MM.1S (cell line): ENCODE results near the gene DHRS3.

Source experiments
- DNase-seq: peaks from one replicate; pipeline ENCODE4 v3.0.0-alpha.2; 2015
- H2AFZ ChIP-seq: fragments of 300-600 bp; sonication (generic); 2 replicates; pipeline ENCODE4 v1.6.0; 2016; ENCODE audit warnings: antibody characterized with exemption, low read length
- H3F3A ChIP-seq: fragments of 300-600 bp; sonication (generic); 2 replicates; pipeline ENCODE4 v1.6.1; 2016; ENCODE audit warnings: mild to moderate bottlenecking, antibody characterized with exemption, low read length, moderate library complexity, mixed read lengths; ENCODE audit not compliant: insufficient read depth
- H3K27ac ChIP-seq: fragments of 300-600 bp; sonication (generic); 2 replicates; pipeline ENCODE4 v1.5.1; 2016; ENCODE audit warnings: mild to moderate bottlenecking, low read length
- H3K27me3 ChIP-seq: fragments of 300-600 bp; sonication (generic); replicated peaks from 2 replicates; pipeline ENCODE4 v1.6.0; 2016; ENCODE audit warnings: low read length; ENCODE audit not compliant: insufficient read depth
- H3K36me3 ChIP-seq: fragments of 300-600 bp; sonication (generic); replicated peaks from 2 replicates; pipeline ENCODE4 v1.6.1; 2016; ENCODE audit warnings: mild to moderate bottlenecking, low read length, mixed read lengths; ENCODE audit not compliant: insufficient read depth
- H3K4me1 ChIP-seq: fragments of 300-600 bp; sonication (generic); 2 replicates; pipeline ENCODE4 v1.6.1; 2016; ENCODE audit warnings: low read length, mixed read lengths
- H3K4me2 ChIP-seq: fragments of 300-600 bp; sonication (generic); 2 replicates; pipeline ENCODE4 v1.6.0; 2016; ENCODE audit warnings: low read depth, low read length
- H3K4me3 ChIP-seq: fragments of 300-600 bp; sonication (generic); 2 replicates; pipeline ENCODE4 v1.5.1; 2016; ENCODE audit warnings: low read length, mixed read lengths
- H3K79me2 ChIP-seq: fragments of 300-600 bp; sonication (generic); 2 replicates; pipeline ENCODE4 v1.6.1; 2016; ENCODE audit warnings: mixed run types, low read length, mixed read lengths
- H3K9ac ChIP-seq: fragments of 300-600 bp; sonication (generic); 2 replicates; pipeline ENCODE4 v1.6.1; 2016; ENCODE audit warnings: low read length, mixed read lengths
- H3K9me2 ChIP-seq: fragments of 300-600 bp; sonication (generic); replicated peaks from 2 replicates; pipeline ENCODE4 v1.6.1; 2016; ENCODE audit warnings: mild to moderate bottlenecking, low read length, mixed read lengths; ENCODE audit not compliant: insufficient read depth
- H3K9me3 ChIP-seq: fragments of 300-600 bp; sonication (generic); replicated peaks from 2 replicates; pipeline ENCODE4 v1.6.1; 2016; ENCODE audit warnings: mild to moderate bottlenecking, low read length, mixed read lengths; ENCODE audit not compliant: insufficient read depth
- H4K20me1 ChIP-seq: fragments of 300-600 bp; sonication (generic); 2 replicates; pipeline ENCODE4 v1.6.1; 2016; ENCODE audit warnings: mild to moderate bottlenecking, low read length, moderate library complexity, mixed read lengths; ENCODE audit not compliant: insufficient read depth
- EZH2 ChIP-seq: fragments of 300-600 bp; sonication (generic); optimal IDR thresholded peaks from 2 replicates; pipeline ENCODE3; 2017; ENCODE audit warnings: low read depth, mild to moderate bottlenecking, antibody characterized with exemption, low read length, mixed read lengths
- EZH2phosphoT487 ChIP-seq: fragments of 300-600 bp; sonication (generic); IDR thresholded peaks from 2 replicates; pipeline ENCODE4 v1.6.1; 2018; ENCODE audit warnings: antibody characterized with exemption, low read length
- TF ChIP-seq, protein P1 (sequence below): fragments of 300-600 bp; sonication (generic); IDR thresholded peaks from 2 replicates; pipeline ENCODE4 v1.5.1; 2016; ENCODE audit warnings: antibody characterized with exemption, low read length, mixed read lengths

Gene DHRS3

DNA sequence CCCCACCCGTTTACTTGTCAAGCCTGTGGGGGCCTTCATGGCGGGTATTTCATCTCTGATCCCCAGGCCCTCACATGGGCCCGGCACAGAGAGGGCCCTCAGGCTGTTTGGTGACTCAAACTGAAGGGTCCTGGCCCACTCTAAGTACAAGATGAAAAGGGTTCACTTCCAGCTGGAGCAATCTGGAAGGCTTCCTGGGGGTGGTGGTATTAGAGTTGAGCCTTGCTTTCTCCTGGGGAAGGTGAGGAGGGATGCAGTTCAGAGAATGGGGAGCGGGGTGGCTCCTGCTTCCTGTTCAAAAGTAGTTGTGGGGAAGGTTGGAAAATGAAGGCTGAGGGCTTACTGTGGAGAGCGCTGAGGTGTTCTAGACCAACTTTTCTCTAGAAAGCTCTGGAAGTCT is 47.7 kb downstream of the DHRS3 start:
- H3F3A ChIP-seq, result no peaks in the 10 kb centered on the region
- no peak overlapping the region for H3K27ac ChIP-seq
- TF ChIP-seq EZH2phosphoT487 (no peak), EZH2 (no peak)
- TF ChIP-seq, protein P1, sequence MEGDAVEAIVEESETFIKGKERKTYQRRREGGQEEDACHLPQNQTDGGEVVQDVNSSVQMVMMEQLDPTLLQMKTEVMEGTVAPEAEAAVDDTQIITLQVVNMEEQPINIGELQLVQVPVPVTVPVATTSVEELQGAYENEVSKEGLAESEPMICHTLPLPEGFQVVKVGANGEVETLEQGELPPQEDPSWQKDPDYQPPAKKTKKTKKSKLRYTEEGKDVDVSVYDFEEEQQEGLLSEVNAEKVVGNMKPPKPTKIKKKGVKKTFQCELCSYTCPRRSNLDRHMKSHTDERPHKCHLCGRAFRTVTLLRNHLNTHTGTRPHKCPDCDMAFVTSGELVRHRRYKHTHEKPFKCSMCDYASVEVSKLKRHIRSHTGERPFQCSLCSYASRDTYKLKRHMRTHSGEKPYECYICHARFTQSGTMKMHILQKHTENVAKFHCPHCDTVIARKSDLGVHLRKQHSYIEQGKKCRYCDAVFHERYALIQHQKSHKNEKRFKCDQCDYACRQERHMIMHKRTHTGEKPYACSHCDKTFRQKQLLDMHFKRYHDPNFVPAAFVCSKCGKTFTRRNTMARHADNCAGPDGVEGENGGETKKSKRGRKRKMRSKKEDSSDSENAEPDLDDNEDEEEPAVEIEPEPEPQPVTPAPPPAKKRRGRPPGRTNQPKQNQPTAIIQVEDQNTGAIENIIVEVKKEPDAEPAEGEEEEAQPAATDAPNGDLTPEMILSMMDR, result no peak
- H3K9ac ChIP-seq, result no peak overlapping the region
- H4K20me1 ChIP-seq, result no peaks in the 10 kb centered on the region
- no peak for DNase-seq
- H3K4me2 ChIP-seq, result no peak overlapping the region
- H3K79me2 ChIP-seq, result no peaks in the 10 kb centered on the region
- no peaks in the 10 kb centered on the region for H3K9me3 ChIP-seq
- H3K4me1 ChIP-seq, result no peaks in the 10 kb centered on the region
- no peak overlapping the region for H2AFZ ChIP-seq
- H3K9me2 ChIP-seq, result no peaks in the 10 kb centered on the region
- H3K36me3 ChIP-seq, result no peaks in the 10 kb centered on the region
- no peaks in the 10 kb centered on the region for H3K27me3 ChIP-seq
- H3K4me3 ChIP-seq, result no peak overlapping the region

DNA sequence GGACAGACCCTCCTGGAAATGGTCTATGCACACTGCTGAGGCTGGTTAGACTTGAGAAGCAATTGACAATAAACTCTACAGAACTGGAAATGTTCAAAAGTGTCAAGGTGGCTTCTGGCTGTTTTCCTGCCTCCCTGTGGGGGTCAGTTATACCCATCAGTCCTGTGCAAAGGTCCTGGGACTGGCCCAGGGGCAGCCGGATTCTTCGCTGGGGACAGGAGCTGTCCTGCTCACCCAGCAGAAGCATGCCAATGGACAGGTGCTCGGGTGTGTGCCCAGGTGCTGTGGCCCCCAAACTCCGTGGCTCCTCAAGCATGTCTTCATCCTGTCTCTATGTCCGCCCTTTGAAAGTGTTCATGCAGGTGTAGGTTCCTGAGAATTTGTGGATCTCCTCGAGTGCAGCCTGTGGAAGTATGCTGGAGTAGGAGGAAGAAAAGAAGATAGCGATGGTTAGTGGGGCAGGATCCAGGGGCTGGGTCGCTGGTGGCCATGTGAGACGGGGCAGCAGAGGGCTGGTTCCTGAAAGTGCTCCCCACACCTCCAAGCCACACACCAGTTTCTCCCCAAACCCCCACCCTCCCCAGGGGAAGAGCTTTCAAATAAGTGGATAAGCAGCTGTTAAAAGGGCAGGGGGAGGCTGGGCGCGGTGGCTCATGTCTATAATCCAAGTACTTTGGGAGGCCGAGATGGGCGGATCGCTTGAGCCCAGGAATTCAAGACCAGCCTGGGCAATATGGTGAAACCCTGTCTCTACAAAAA is 49.8 kb downstream of the DHRS3 start:
- Histone ChIP-seq H3K27ac (no peak overlapping the region), H3F3A (no peaks in the 10 kb centered on the region), H3K79me2 (no peaks in the 10 kb centered on the region), H3K4me2 (no peak overlapping the region), H3K27me3 (no peaks in the 10 kb centered on the region), H3K4me3 (no peak overlapping the region), H3K9me2 (no peaks in the 10 kb centered on the region), H3K4me1 (no peaks in the 10 kb centered on the region), H3K36me3 (no peaks in the 10 kb centered on the region), H3K9ac (no peak overlapping the region), H3K9me3 (no peaks in the 10 kb centered on the region), H4K20me1 (no peaks in the 10 kb centered on the region), H2AFZ (no peak overlapping the region)
- no peak for TF ChIP-seq EZH2
- TF ChIP-seq, protein P1, result no peak
- no peak for DNase-seq

DNA sequence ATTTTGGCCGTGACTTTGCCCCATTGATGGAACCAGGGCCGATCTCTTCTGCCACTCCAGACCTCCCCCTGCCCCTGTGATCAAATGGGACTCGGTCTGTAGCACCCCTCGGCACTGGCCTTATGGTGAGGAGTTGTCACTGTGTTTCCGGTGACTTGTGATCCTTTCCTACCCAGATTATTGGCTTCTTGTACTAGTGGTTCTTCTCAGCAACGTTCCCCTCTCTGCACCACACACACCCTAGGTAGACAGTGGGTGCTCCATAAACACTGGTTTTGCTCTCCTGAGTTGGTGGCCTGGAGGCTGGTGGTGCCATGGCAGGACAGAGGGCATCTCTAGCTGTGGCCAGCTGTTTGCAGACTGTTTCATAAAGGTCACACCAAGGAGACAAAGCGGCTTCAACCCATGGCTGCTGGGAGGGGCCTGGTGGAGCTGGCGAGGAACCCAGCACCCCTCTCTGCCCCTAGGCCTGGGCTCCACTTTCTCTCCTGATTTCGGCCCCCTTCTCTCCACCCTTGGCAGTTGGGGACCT is 50.7 kb downstream of the DHRS3 start:
- Histone ChIP-seq H2AFZ (no peak overlapping the region), H3F3A (no peaks in the 10 kb centered on the region), H3K27me3 (no peaks in the 10 kb centered on the region), H3K9ac (no peak overlapping the region), H3K36me3 (no peaks in the 10 kb centered on the region), H3K9me2 (no peaks in the 10 kb centered on the region), H3K4me3 (no peak overlapping the region), H4K20me1 (no peaks in the 10 kb centered on the region), H3K79me2 (no peaks in the 10 kb centered on the region), H3K4me1 (no peaks in the 10 kb centered on the region), H3K27ac (no peak overlapping the region), H3K9me3 (no peaks in the 10 kb centered on the region), H3K4me2 (no peak overlapping the region)
- DNase-seq, result no peak
- TF ChIP-seq EZH2, result no peak
- no peak for TF ChIP-seq EZH2phosphoT487
- TF ChIP-seq, protein P1, result no peak
